Adrenal gland (tissue), 12 donors: Measurements from ENCODE around the gene CTCF. TPM values are rescaled to one million over a fixed set of nuclear protein-coding genes. Genes with fewer than 3 reads are reported as not detected.
A peak's percentile ranks its signal among the peaks of the same experiment; 100 is the strongest.
"Not testable (repeated sequence)": the region's sequence is repeated elsewhere in the genome, so short reads cannot be mapped to it uniquely, and the experiment has no call there.

ENCODE experiments used
- DNase-seq, 7 donors: peaks; one replicate each; pipeline ENCODE4 v3.0.0-alpha.2; 2019 to 2020
- H3K27ac ChIP-seq, 5 donors: fragments of 200-600 bp; sonication (generic) in 4 of 5; 1 replicate in 3 of 5; 2 replicates in 2 of 5; pipeline versions ENCODE4 v1.5.1 to v1.8.0; 2016 to 2020; ENCODE audit warnings: mild to moderate bottlenecking in 1 of 5
- H3K27me3 ChIP-seq: fragments of 200-600 bp; 2 replicates; pipeline ENCODE4 v1.8.0; 2021
- H3K36me3 ChIP-seq, 2 donors: fragments of 200-600 bp; replicated peaks in 1 of 2; 1 replicate in 1 of 2; 2 replicates in 1 of 2; pipeline versions ENCODE4 v1.5.1 to v1.8.0; 2018 to 2022
- H3K4me1 ChIP-seq, 2 donors: fragments of 200-600 bp; replicated peaks in 1 of 2; 1 replicate in 1 of 2; 2 replicates in 1 of 2; pipeline versions ENCODE4 v1.5.1 to v1.8.0; 2018 to 2021
- H3K4me3 ChIP-seq, 4 donors: fragments of 200-600 bp; sonication (generic) in 3 of 4; one replicate each; pipeline ENCODE4 v1.5.1; 2016 to 2018
- H3K9me3 ChIP-seq, 3 donors: fragments of 200-600 bp; sonication (generic) in 1 of 3; replicated peaks in 1 of 3; 1 replicate in 2 of 3; 2 replicates in 1 of 3; pipeline versions ENCODE4 v1.5.1 to v1.8.0; 2016 to 2021
- POLR2A ChIP-seq, 2 donors: fragments of 450-650 bp; IDR thresholded peaks; one replicate each; pipeline ENCODE4 v1.6.1; 2017; ENCODE audit warnings: antibody characterized with exemption in 2 of 2, mild to moderate bottlenecking in 2 of 2, moderate library complexity in 1 of 2
- WGBS, 4 donors: extraction: QIAGEN DNeasy Blood & Tissue Kit in 2 of 4; methylation state at CpG; one replicate each; pipeline versions ENCODE4 v1.1.5 to v1.1.7; 2013 to 2017; 5-methylcytosine and 5-hydroxymethylcytosine counted together
- intact Hi-C, 2 donors: fragments of 100-400 bp; cut with DNase I; formaldehyde crosslinking; loops; one replicate each; pipeline versions ENCODE4 v1.14.1 to v1.15.0; 2022 to 2023
- polyA plus RNA-seq, 3 donors: library from polyadenylated mRNA; stranded (reverse); fragments of 200-250 nt in 2 of 3; fragments of 350-450 nt in 1 of 3; fragmentation: Illumina TruSeq in 1 of 3; extraction: RNeasy Lipid Tissue Mini Kit (QIAGEN cat#74804) in 1 of 3; gene quantifications; one replicate each; pipeline ENCODE4 v1.2.3, GENCODE V29; 2013 to 2014
- total RNA-seq, 9 donors: library from RNA; depleted of rRNA in 4 of 9; stranded (reverse); fragments of >200 nt in 4 of 9; fragments of 120-200 nt in 1 of 9; fragmentation: NEBNext Ultra II Directional in 1 of 9; extraction: Animal tissue kit (Norgen Biotek cat#: 25700) in 1 of 9; gene quantifications; one replicate each; pipeline versions ENCODE4 v1.1.0 to v1.2.4, GENCODE V29; 2013 to 2023
- TF ChIP-seq, protein P1 (sequence below), 6 experiments: fragments of 450-650 bp in 4 of 6; fragments of 200-600 bp in 2 of 6; sonication (generic) in 1 of 6; IDR thresholded peaks; 1 replicate in 5 of 6; 2 replicates in 1 of 6; pipeline versions ENCODE4 v1.5.1 to v1.8.0; 2016 to 2021; ENCODE audit warnings: antibody characterized with exemption in 6 of 6, mild to moderate bottlenecking in 2 of 6, moderate library complexity in 1 of 6
- donor health status: healthy with polysubstance abuse.
- donor health status: Bipolar disorder and iron deficiency.
- donor health status: DM: yes; HTN: yes; CAD: no.
- donor health status: DM: no; HTN: no; CAD: no.
- donor health status: DM: no; HTN: no; CAD: no.
- donor health status: DM: yes; HTN: yes; CAD: no.

The CTCF gene
- total and polyA plus RNA-seq, 12 donors, result 18.4 to 53.5 (median 29.9) TPM

DNA sequence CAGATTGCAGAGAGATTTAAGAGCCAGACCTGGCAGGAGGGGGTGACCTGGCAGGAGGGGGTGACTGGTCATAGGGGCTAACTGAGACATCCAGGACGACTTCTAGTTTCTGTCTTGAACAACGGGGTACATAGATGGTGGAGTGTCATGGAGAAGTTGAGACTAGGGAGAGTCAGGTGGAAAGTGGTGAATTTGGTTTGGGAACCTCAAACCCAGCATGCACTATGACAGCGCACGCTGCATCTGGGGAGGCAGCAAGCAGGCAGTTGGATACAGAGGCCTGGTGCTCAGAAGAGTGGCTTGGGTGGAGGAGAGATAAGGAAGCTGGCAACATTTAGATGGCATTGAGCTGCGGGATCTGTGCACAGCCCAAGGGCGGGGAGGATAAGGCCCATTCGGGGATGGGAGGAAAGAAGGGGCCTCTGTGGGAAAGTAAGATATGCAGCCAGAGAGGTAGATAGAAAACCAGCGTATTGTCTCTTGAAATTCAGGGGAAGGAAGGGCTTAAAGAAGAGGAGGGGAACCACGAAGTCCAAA lies 29.2 kb upstream of the CTCF start:
- no peak overlapping the region for H3K4me3 ChIP-seq
- no peaks in the 10 kb centered on the region for H3K27me3 ChIP-seq
- H3K4me1 ChIP-seq, result peaks cover 26 to 55% of the 10 kb centered on the region in 2 donors
- DNase-seq, result peak in 1 of 7 donors; percentile 41
- intact Hi-C loops, result no loop called here
- no peak for TF ChIP-seq POLR2A (IDR thresholded peaks at IDR 0.05)
- TF ChIP-seq, protein P1, sequence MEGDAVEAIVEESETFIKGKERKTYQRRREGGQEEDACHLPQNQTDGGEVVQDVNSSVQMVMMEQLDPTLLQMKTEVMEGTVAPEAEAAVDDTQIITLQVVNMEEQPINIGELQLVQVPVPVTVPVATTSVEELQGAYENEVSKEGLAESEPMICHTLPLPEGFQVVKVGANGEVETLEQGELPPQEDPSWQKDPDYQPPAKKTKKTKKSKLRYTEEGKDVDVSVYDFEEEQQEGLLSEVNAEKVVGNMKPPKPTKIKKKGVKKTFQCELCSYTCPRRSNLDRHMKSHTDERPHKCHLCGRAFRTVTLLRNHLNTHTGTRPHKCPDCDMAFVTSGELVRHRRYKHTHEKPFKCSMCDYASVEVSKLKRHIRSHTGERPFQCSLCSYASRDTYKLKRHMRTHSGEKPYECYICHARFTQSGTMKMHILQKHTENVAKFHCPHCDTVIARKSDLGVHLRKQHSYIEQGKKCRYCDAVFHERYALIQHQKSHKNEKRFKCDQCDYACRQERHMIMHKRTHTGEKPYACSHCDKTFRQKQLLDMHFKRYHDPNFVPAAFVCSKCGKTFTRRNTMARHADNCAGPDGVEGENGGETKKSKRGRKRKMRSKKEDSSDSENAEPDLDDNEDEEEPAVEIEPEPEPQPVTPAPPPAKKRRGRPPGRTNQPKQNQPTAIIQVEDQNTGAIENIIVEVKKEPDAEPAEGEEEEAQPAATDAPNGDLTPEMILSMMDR (IDR thresholded peaks at IDR 0.05), result no peak
- no peaks in the 10 kb centered on the region for H3K9me3 ChIP-seq
- peak overlapping the region in 1 of 5 donors; percentile 11 for H3K27ac ChIP-seq
- WGBS, 4 donors, result 49 to 60% (median 53%) methylated on average over 9 of the region's 9 CpGs
- no peaks in the 10 kb centered on the region for H3K36me3 ChIP-seq

DNA sequence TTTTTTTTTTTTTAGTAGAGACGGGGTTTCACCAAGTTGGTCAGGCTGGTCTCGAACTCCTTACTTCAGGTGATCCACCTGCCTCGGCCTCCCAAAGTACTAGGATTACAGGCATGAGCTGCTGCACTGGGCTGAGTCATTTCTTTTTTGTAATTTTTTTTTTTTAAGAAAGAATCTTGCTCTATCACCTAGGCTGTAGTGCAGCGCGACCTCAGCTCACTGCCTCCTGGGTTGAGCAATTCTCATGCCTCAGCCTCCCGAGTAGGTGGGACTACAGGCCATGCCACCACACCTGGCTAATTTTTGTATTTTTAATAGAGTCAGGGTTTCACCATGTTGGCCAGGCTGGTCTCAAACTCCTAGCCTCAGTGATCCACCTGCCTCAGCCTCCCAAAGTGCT lies 28.3 kb upstream of the CTCF start:
- H3K36me3 ChIP-seq, DNase-seq, H3K27me3 ChIP-seq, H3K4me3 ChIP-seq, intact Hi-C loops, H3K27ac ChIP-seq, H3K9me3 ChIP-seq: not testable (repeated sequence)
- H3K4me1 ChIP-seq, result peaks cover 29 to 60% of the 10 kb centered on the region in 2 donors
- WGBS, 4 donors, result 80 to 98% (median 92%) methylated on average over 4 to 6 of the region's 6 CpGs

DNA sequence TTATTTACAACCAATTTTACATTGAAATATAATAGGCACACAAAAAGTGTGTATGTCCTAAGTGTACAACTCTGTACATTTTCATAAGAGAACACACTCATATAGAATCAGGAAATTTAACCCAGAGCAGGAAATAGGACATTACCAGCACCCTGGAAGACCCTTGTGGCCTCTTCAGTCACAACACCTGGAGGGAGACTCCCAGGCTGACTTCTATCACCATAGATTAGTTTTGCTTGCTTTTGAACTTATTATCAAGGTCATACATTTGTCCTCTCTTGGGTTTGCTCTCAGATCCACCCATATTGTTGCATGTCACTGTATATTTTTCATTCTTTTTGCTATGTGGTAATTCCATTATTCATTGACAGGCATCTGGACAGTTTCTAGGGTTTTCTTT lies 27.9 kb upstream of the CTCF start:
- TF ChIP-seq POLR2A (IDR thresholded peaks at IDR 0.05), result no peak
- TF ChIP-seq, protein P1 (IDR thresholded peaks at IDR 0.05), result no peak
- Histone ChIP-seq H3K36me3 (peaks cover 0 to under 1% of the 10 kb centered on the region in 2 donors), H3K9me3 (no peaks in the 10 kb centered on the region), H3K4me3 (no peak overlapping the region), H3K27me3 (no peaks in the 10 kb centered on the region), H3K4me1 (peaks cover 28 to 64% of the 10 kb centered on the region in 2 donors), H3K27ac (no peak overlapping the region)
- intact Hi-C loops, result no loop called here
- DNase-seq, result no peak

DNA sequence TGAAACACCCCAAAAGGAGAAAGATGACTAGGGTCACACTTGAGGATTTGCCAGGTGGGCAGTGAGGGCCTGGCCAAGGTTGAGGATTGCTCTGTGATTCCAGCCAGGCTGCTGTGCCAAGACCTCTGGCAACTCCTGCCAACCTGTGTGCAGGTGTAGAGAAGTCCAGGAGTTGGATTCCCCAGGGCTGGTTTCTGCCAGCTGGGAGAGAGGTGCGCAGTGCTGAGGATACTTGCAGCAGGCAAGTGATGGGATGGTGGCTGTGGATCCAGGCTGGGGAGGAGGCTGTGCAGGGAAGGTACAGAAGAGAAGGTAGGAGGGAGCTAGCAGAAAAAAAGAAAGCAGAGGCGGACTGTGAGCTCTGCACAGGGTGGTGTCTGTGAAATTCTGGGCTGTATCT lies 27.1 kb upstream of the CTCF start:
- DNase-seq, result no peak
- H3K27me3 ChIP-seq, result no peaks in the 10 kb centered on the region
- no peak overlapping the region for H3K4me3 ChIP-seq
- 91 to 98% (median 97%) methylated on average over 2 of the region's 2 CpGs for WGBS, 4 donors
- H3K4me1 ChIP-seq, result peaks cover 23 to 61% of the 10 kb centered on the region in 2 donors
- no peak for TF ChIP-seq POLR2A (IDR thresholded peaks at IDR 0.05)
- TF ChIP-seq, protein P1 (IDR thresholded peaks at IDR 0.05), result no peak
- H3K36me3 ChIP-seq, result peaks cover 0 to 8% of the 10 kb centered on the region in 2 donors
- intact Hi-C loops, result no loop called here
- H3K9me3 ChIP-seq, result no peaks in the 10 kb centered on the region
- H3K27ac ChIP-seq, result no peak overlapping the region

DNA sequence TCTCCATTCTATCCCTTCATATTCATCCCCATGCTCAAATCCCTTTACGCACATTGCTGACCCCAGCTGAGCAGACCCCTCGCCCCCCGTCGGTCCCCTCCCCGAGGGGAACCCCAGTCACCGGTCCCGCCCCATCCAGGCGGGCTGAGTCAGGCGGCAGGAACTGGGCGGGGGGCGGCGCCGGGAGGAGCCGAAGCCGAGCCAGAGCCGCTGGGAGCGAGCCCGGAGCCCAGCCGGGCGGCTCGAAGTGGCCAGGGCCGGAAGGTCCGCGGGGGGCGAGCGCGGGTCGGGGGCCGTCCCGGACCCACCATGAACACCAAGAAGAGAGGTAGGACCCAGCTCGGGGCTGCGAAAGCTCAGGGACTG lies 25.1 kb upstream of the CTCF start:
- WGBS, 4 donors, result 1 to 3% (median 1%) methylated on average over 10 to 32 of the region's 32 CpGs
- peak overlapping the region in 2 of 4 donors; percentile 64 to 69 for H3K4me3 ChIP-seq
- H3K27ac ChIP-seq, result peak overlapping the region in 4 of 5 donors; percentile 59 to 85 (median 70)
- no peaks in the 10 kb centered on the region for H3K9me3 ChIP-seq
- H3K36me3 ChIP-seq, result peaks cover 0 to 28% of the 10 kb centered on the region in 2 donors
- intact Hi-C loops, result no loop called here
- peak; percentile 56 to 74 (median 72) for DNase-seq
- peaks cover 19 to 48% of the 10 kb centered on the region in 2 donors for H3K4me1 ChIP-seq
- H3K27me3 ChIP-seq, result no peaks in the 10 kb centered on the region
- peak in 1 of 2 donors; percentile 50 for TF ChIP-seq POLR2A (IDR thresholded peaks at IDR 0.05)
- TF ChIP-seq, protein P1 (IDR thresholded peaks at IDR 0.05), result no peak
